HCT116 (cell line): Measurements from ENCODE around the gene CPNE8.

Experiments
- CTCF ChIP-seq, 3 experiments: fragments of 200-600 bp in 1 of 3; sonication (generic) in 1 of 3; IDR thresholded peaks in 2 of 3; conservative IDR thresholded peaks in 1 of 3; 2 replicates each; pipeline ENCODE4 v1.5.1; 2012 to 2017; ENCODE audit warnings: low read depth in 2 of 3, low read length in 2 of 3, antibody characterized with exemption in 1 of 3, borderline replicate concordance in 1 of 3, control low read depth in 1 of 3, mild to moderate bottlenecking in 1 of 3, mixed read lengths in 1 of 3, mixed run types in 1 of 3, moderate library complexity in 1 of 3; ENCODE audit not compliant: insufficient read depth in 1 of 3
- EGR1 ChIP-seq: IDR thresholded peaks from 2 replicates; pipeline ENCODE4 v1.6.1; 2012; ENCODE audit warnings: low read depth
- EZH2 ChIP-seq: fragments of 200-600 bp; sonication (generic); IDR thresholded peaks from 2 replicates; pipeline ENCODE4 v1.6.1; 2017; ENCODE audit warnings: antibody characterized with exemption, mixed run types
- FOSL1 ChIP-seq: IDR thresholded peaks from 2 replicates; pipeline ENCODE4 v1.6.1; 2012; ENCODE audit warnings: low read depth
- POLR2A ChIP-seq: IDR thresholded peaks from 2 replicates; pipeline ENCODE4 v1.7.0; 2011; ENCODE audit warnings: borderline replicate concordance; ENCODE audit not compliant: insufficient read depth, insufficient read length; ENCODE audit errors: extremely low read depth
- POLR2AphosphoS5 ChIP-seq: IDR thresholded peaks from 2 replicates; pipeline ENCODE4 v1.6.1; 2011; ENCODE audit warnings: mild to moderate bottlenecking, low read depth, low read length, moderate library complexity
- RAD21 ChIP-seq: IDR thresholded peaks from 2 replicates; pipeline ENCODE4 v1.6.1; 2012; ENCODE audit warnings: low read depth, mild to moderate bottlenecking
- REST ChIP-seq: IDR thresholded peaks from 2 replicates; pipeline ENCODE4 v1.6.1; 2012; ENCODE audit warnings: low read depth
- SP1 ChIP-seq: IDR thresholded peaks from 2 replicates; pipeline ENCODE4 v1.6.1; 2012; ENCODE audit warnings: low read depth
- YY1 ChIP-seq: IDR thresholded peaks from 2 replicates; pipeline ENCODE4 v1.6.1; 2011; ENCODE audit warnings: low read length, low read depth, moderate library complexity, mild to moderate bottlenecking; ENCODE audit not compliant: insufficient replicate concordance; ENCODE audit errors: extremely low read depth
- ZNF274 ChIP-seq: fragments of 200-500 bp; sonication (Bioruptor generic); IDR thresholded peaks from 2 replicates; pipeline ENCODE4 v1.6.1; 2014; ENCODE audit warnings: mild to moderate bottlenecking, low read depth, low read length, inconsistent platforms

DNA sequence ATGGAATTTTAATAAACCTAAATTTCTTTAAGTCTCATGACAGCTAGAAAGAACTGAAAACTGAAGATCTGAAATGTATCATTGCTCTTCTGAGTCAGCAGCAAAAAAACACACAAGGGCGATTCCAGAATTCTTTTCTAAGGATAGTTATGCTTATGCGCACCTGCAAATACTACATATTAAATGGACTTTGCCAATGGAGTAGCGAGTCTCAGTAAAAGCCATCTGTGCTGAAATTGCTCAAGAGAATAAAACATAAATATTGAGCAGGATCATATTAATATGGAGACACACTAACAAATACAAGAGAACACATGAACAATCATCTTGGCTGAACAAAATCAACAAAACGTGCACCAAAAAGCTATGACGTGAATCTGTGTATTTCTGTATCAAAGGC is 73.7 kb downstream of the CPNE8 start:
- TF ChIP-seq CTCF (IDR thresholded peaks at IDR 0.05 in 2 of 3, conservative IDR thresholded peaks at IDR 0.05 in 1 of 3; ENCODE audit: borderline replicate concordance in 1 of 3, insufficient read depth in 1 of 3, low read depth in 2 of 3, low read length in 2 of 3): no peak
- TF ChIP-seq YY1: no peak
- no peak for TF ChIP-seq RAD21
- TF ChIP-seq POLR2A: no peak
- TF ChIP-seq FOSL1: no peak
- no peak for TF ChIP-seq REST
- no peak for TF ChIP-seq EGR1
- no peak for TF ChIP-seq SP1
- TF ChIP-seq EZH2: no peak
- TF ChIP-seq ZNF274: no peak
- TF ChIP-seq POLR2AphosphoS5: no peak
